NB4 (cell line): ENCODE measurements around the gene TFEC.

Experiments
- CTCF ChIP-seq: IDR thresholded peaks from one replicate; pipeline ENCODE4 v1.5.1; 2012; ENCODE audit warnings: low read depth, low read length
- MAX ChIP-seq: IDR thresholded peaks from 2 replicates; pipeline ENCODE4 v1.6.1; 2011; ENCODE audit warnings: low read depth, low read length
- POLR2A ChIP-seq: IDR thresholded peaks from 2 replicates; pipeline ENCODE4 v1.6.1; 2011; ENCODE audit warnings: mild to moderate bottlenecking; ENCODE audit not compliant: insufficient read length; ENCODE audit errors: extremely low read depth

GRCh38 chr7:116052006-116052405 lies 21.4 kb upstream of the TFEC start:
- TF ChIP-seq MAX (no peak), CTCF (no peak), POLR2A (no peak)
